T-helper 1 cell treated with Interleukin-12 subunit alpha and Interleukin-12 subunit beta and Interleukin-4 antibody, amounts not matched to agents 30 μg/mL and 1 μg/mL, for 36 hours (primary cell): ENCODE measurements around the gene NFASC.

Source experiments
- H3K27ac Mint-ChIP-seq: one replicate; pipeline ENCODE4 v1.8.0; 2021; ENCODE audit warnings: mild to moderate bottlenecking, mixed read lengths
- H3K27me3 Mint-ChIP-seq: one replicate; pipeline ENCODE4 v1.8.0; 2021; ENCODE audit warnings: low read depth, mixed read lengths
- H3K36me3 Mint-ChIP-seq: one replicate; pipeline ENCODE4 v1.8.0; 2021; ENCODE audit warnings: low read depth, mixed read lengths
- H3K4me1 Mint-ChIP-seq: one replicate; pipeline ENCODE4 v1.8.0; 2021; ENCODE audit warnings: low read depth, mixed read lengths
- H3K4me3 Mint-ChIP-seq: one replicate; pipeline ENCODE4 v1.8.0; 2021; ENCODE audit warnings: mild to moderate bottlenecking, moderate library complexity, mixed read lengths
- H3K9me3 Mint-ChIP-seq: one replicate; pipeline ENCODE4 v1.8.0; 2021; ENCODE audit warnings: mixed read lengths

Gene NFASC

GRCh38 chr1:204921855-204922516 lies 51.3 kb downstream of the NFASC start:
- peaks cover 10% of the 10 kb centered on the region for H3K27me3 Mint-ChIP-seq
- no peak overlapping the region for H3K4me3 Mint-ChIP-seq
- no peaks in the 10 kb centered on the region for H3K36me3 Mint-ChIP-seq
- H3K9me3 Mint-ChIP-seq: no peaks in the 10 kb centered on the region
- H3K27ac Mint-ChIP-seq: no peak overlapping the region
- H3K4me1 Mint-ChIP-seq: no peaks in the 10 kb centered on the region

GRCh38 chr1:204923201-204923600 lies 52.5 kb downstream of the NFASC start:
- Mint-ChIP-seq H3K27ac (no peak overlapping the region), H3K36me3 (no peaks in the 10 kb centered on the region), H3K27me3 (peaks cover 13% of the 10 kb centered on the region), H3K9me3 (no peaks in the 10 kb centered on the region), H3K4me3 (no peak overlapping the region), H3K4me1 (no peaks in the 10 kb centered on the region)

GRCh38 chr1:204923626-204924012 lies 53.0 kb downstream of the NFASC start:
- Mint-ChIP-seq H3K36me3 (no peaks in the 10 kb centered on the region), H3K4me3 (no peak overlapping the region), H3K9me3 (no peaks in the 10 kb centered on the region), H3K4me1 (no peaks in the 10 kb centered on the region), H3K27me3 (peaks cover 13% of the 10 kb centered on the region), H3K27ac (no peak overlapping the region)

- Mint-ChIP-seq H3K36me3 (no peaks in the 10 kb centered on the region), H3K27ac (no peak overlapping the region), H3K4me3 (no peak overlapping the region), H3K4me1 (no peaks in the 10 kb centered on the region), H3K9me3 (no peaks in the 10 kb centered on the region), H3K27me3 (peaks cover 13% of the 10 kb centered on the region)
These were observed 53.5 kb downstream of the NFASC start for GRCh38 chr1:204924013-204924759.

- Mint-ChIP-seq H3K27ac (no peak overlapping the region), H3K4me1 (no peaks in the 10 kb centered on the region), H3K36me3 (no peaks in the 10 kb centered on the region), H3K4me3 (no peak overlapping the region), H3K27me3 (peaks cover 9% of the 10 kb centered on the region), H3K9me3 (no peaks in the 10 kb centered on the region)
These were observed 55.0 kb downstream of the NFASC start for GRCh38 chr1:204925701-204926100.

GRCh38 chr1:204927673-204928641 lies 57.3 kb downstream of the NFASC start:
- H3K4me1 Mint-ChIP-seq: no peaks in the 10 kb centered on the region
- H3K36me3 Mint-ChIP-seq: no peaks in the 10 kb centered on the region
- H3K27ac Mint-ChIP-seq: no peak overlapping the region
- peaks cover 9% of the 10 kb centered on the region for H3K27me3 Mint-ChIP-seq
- no peak overlapping the region for H3K4me3 Mint-ChIP-seq
- H3K9me3 Mint-ChIP-seq: no peaks in the 10 kb centered on the region

- H3K27me3 Mint-ChIP-seq: peaks cover 9% of the 10 kb centered on the region
- no peaks in the 10 kb centered on the region for H3K4me1 Mint-ChIP-seq
- H3K27ac Mint-ChIP-seq: no peak overlapping the region
- H3K9me3 Mint-ChIP-seq: no peaks in the 10 kb centered on the region
- H3K36me3 Mint-ChIP-seq: no peaks in the 10 kb centered on the region
- H3K4me3 Mint-ChIP-seq: no peak overlapping the region
These were observed 58.2 kb downstream of the NFASC start for GRCh38 chr1:204928671-204929486.

GRCh38 chr1:204929487-204930154 lies 59.0 kb downstream of the NFASC start:
- peaks cover 9% of the 10 kb centered on the region for H3K27me3 Mint-ChIP-seq
- no peaks in the 10 kb centered on the region for H3K36me3 Mint-ChIP-seq
- no peaks in the 10 kb centered on the region for H3K9me3 Mint-ChIP-seq
- H3K4me3 Mint-ChIP-seq: no peak overlapping the region
- no peak overlapping the region for H3K27ac Mint-ChIP-seq
- H3K4me1 Mint-ChIP-seq: no peaks in the 10 kb centered on the region

- Mint-ChIP-seq H3K36me3 (no peaks in the 10 kb centered on the region), H3K27me3 (peaks cover 9% of the 10 kb centered on the region), H3K4me1 (no peaks in the 10 kb centered on the region), H3K9me3 (no peaks in the 10 kb centered on the region), H3K4me3 (no peak overlapping the region), H3K27ac (no peak overlapping the region)
These were observed 59.5 kb downstream of the NFASC start for GRCh38 chr1:204930155-204930523.

- Mint-ChIP-seq H3K27ac (no peak overlapping the region), H3K4me1 (no peaks in the 10 kb centered on the region), H3K9me3 (no peaks in the 10 kb centered on the region), H3K4me3 (no peak overlapping the region), H3K27me3 (peaks cover 4% of the 10 kb centered on the region), H3K36me3 (no peaks in the 10 kb centered on the region)
These were observed 60.7 kb downstream of the NFASC start for GRCh38 chr1:204931313-204931712.

GRCh38 chr1:204931768-204932572 lies 61.3 kb downstream of the NFASC start:
- Mint-ChIP-seq H3K9me3 (no peaks in the 10 kb centered on the region), H3K4me1 (no peaks in the 10 kb centered on the region), H3K27me3 (peaks cover 3% of the 10 kb centered on the region), H3K27ac (no peak overlapping the region), H3K36me3 (no peaks in the 10 kb centered on the region), H3K4me3 (no peak overlapping the region)

- H3K36me3 Mint-ChIP-seq: no peaks in the 10 kb centered on the region
- H3K4me1 Mint-ChIP-seq: no peaks in the 10 kb centered on the region
- no peak overlapping the region for H3K4me3 Mint-ChIP-seq
- no peak overlapping the region for H3K27ac Mint-ChIP-seq
- H3K27me3 Mint-ChIP-seq: no peaks in the 10 kb centered on the region
- no peaks in the 10 kb centered on the region for H3K9me3 Mint-ChIP-seq
These were observed 61.9 kb downstream of the NFASC start for GRCh38 chr1:204932573-204932909.

GRCh38 chr1:204935155-204935554 lies 64.5 kb downstream of the NFASC start:
- Mint-ChIP-seq H3K4me1 (no peaks in the 10 kb centered on the region), H3K9me3 (no peaks in the 10 kb centered on the region), H3K27me3 (no peaks in the 10 kb centered on the region), H3K27ac (no peak overlapping the region), H3K4me3 (no peak overlapping the region), H3K36me3 (no peaks in the 10 kb centered on the region)
